Osteocyte (in vitro differentiated cells): ENCODE data around the gene CACNA2D2. TPM values are rescaled to one million over a fixed set of nuclear protein-coding genes. Genes with fewer than 3 reads are reported as not detected.

Experiments used
- DNase-seq: peaks from one replicate; pipeline ENCODE4 v3.0.0; 2021; ENCODE audit warnings: mixed read lengths; ENCODE audit not compliant: unreplicated experiment; ENCODE audit errors: extremely low spot score
- H3K27ac Mint-ChIP-seq: one replicate; pipeline ENCODE4 v1.8.0; 2021; ENCODE audit warnings: mild to moderate bottlenecking, mixed read lengths; ENCODE audit not compliant: unreplicated experiment
- H3K27me3 Mint-ChIP-seq: one replicate; pipeline ENCODE4 v1.8.0; 2021; ENCODE audit warnings: mixed read lengths; ENCODE audit not compliant: unreplicated experiment
- H3K36me3 Mint-ChIP-seq: one replicate; pipeline ENCODE4 v1.8.0; 2021; ENCODE audit warnings: mixed read lengths; ENCODE audit not compliant: unreplicated experiment
- H3K4me1 Mint-ChIP-seq: one replicate; pipeline ENCODE4 v1.8.0; 2021; ENCODE audit warnings: mixed read lengths; ENCODE audit not compliant: unreplicated experiment
- H3K4me3 Mint-ChIP-seq: one replicate; pipeline ENCODE4 v1.8.0; 2021; ENCODE audit warnings: mild to moderate bottlenecking, moderate library complexity, mixed read lengths; ENCODE audit not compliant: unreplicated experiment
- H3K9me3 Mint-ChIP-seq: one replicate; pipeline ENCODE4 v1.8.0; 2021; ENCODE audit warnings: mixed read lengths; ENCODE audit not compliant: unreplicated experiment
- total RNA-seq: library from RNA; stranded (reverse); gene quantifications from 2 replicates; pipeline ENCODE4 v1.2.1, GENCODE V29; 2021
- TF ChIP-seq, protein P1 (sequence below): fragments of 200-600 bp; sonication (generic); IDR thresholded peaks from 2 replicates; pipeline ENCODE4 v1.5.0; 2021; ENCODE audit warnings: antibody characterized with exemption, mild to moderate bottlenecking, moderate library complexity

Gene CACNA2D2
- total RNA-seq, 1 donor from 2014 or later, result 0.27 TPM

DNA sequence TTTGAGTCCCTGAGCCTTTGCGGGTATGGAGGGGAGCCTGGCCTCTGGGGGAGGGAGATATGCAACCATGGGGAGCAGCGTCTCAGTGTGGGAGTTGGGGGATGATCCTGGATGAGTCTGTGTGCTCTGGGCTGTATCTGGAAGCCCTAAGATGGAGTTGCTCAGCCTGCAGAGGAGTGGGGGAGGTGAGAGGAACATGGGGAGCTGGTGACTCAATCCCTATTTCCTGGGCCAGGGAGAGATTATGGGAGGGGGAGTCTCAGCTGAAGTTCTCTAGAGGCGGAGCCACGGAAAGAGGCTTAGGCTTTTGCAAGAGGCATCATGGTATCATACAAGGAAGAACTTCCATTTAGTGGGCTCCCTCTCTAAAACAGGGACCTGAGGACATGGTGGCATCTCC lies 84.6 kb downstream of the CACNA2D2 start:
- no peak for DNase-seq
- Mint-ChIP-seq H3K27ac (no peak overlapping the region), H3K36me3 (no peaks in the 10 kb centered on the region), H3K4me1 (no peaks in the 10 kb centered on the region), H3K27me3 (peaks cover 11% of the 10 kb centered on the region), H3K4me3 (no peak overlapping the region), H3K9me3 (no peaks in the 10 kb centered on the region)
- TF ChIP-seq, protein P1, sequence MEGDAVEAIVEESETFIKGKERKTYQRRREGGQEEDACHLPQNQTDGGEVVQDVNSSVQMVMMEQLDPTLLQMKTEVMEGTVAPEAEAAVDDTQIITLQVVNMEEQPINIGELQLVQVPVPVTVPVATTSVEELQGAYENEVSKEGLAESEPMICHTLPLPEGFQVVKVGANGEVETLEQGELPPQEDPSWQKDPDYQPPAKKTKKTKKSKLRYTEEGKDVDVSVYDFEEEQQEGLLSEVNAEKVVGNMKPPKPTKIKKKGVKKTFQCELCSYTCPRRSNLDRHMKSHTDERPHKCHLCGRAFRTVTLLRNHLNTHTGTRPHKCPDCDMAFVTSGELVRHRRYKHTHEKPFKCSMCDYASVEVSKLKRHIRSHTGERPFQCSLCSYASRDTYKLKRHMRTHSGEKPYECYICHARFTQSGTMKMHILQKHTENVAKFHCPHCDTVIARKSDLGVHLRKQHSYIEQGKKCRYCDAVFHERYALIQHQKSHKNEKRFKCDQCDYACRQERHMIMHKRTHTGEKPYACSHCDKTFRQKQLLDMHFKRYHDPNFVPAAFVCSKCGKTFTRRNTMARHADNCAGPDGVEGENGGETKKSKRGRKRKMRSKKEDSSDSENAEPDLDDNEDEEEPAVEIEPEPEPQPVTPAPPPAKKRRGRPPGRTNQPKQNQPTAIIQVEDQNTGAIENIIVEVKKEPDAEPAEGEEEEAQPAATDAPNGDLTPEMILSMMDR, result no peak

- Mint-ChIP-seq H3K27me3 (peaks cover 8% of the 10 kb centered on the region), H3K4me3 (no peak overlapping the region), H3K4me1 (no peaks in the 10 kb centered on the region), H3K27ac (no peak overlapping the region), H3K9me3 (no peaks in the 10 kb centered on the region), H3K36me3 (no peaks in the 10 kb centered on the region)
- no peak for DNase-seq
- TF ChIP-seq, protein P1, result no peak
Observed at GRCh38 chr3:50417637-50418033, 85.8 kb downstream of the CACNA2D2 start.

DNA sequence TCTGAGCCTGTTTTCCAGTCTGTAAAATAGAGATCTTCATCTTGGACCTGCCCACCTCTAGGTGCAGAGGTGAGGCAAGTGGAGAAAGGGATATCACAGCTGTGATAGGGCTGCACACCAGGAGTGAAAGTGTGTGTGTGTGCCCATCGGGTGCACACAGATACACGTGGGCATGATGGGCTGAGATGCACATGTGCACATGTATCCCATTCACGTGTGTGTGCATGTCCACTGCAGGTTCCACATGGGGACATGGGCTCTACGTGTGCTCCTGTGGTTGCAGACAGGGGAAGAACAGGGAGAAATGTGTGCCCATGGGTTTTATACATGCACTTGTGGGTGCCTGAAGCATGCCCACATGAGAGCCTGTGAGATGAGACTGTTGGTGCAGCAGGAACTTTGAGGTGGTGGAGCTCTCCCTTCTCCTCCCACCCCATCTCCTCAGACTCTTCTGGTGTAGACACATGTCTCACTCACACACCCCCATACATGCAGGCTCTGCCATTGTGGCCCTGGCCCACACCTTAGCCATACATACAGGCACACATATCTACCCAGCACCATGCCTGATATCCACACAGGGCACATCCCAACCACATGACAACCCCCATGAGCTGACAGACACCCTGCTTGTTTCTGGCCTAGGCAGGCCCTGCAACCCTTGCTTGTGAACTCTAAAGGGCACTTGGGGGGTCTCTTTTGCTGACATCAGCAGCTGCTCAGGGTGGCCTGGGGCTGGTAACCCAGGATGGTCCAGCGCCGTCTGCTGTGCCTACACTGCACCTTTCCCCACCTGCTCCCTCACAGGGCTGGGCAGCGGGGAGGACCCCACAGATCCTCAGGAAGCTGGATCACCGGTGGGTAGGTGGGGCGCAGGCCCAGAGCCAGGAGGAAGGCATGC lies 86.4 kb downstream of the CACNA2D2 start:
- peaks cover 6% of the 10 kb centered on the region for H3K27me3 Mint-ChIP-seq
- no peaks in the 10 kb centered on the region for H3K36me3 Mint-ChIP-seq
- H3K9me3 Mint-ChIP-seq, result no peaks in the 10 kb centered on the region
- no peak overlapping the region for H3K4me3 Mint-ChIP-seq
- no peak overlapping the region for H3K27ac Mint-ChIP-seq
- TF ChIP-seq, protein P1, result no peak
- no peaks in the 10 kb centered on the region for H3K4me1 Mint-ChIP-seq
- no peak for DNase-seq

- no peak overlapping the region for H3K27ac Mint-ChIP-seq
- TF ChIP-seq, protein P1, result no peak
- no peaks in the 10 kb centered on the region for H3K4me1 Mint-ChIP-seq
- peaks cover 8% of the 10 kb centered on the region for H3K27me3 Mint-ChIP-seq
- no peaks in the 10 kb centered on the region for H3K36me3 Mint-ChIP-seq
- no peak for DNase-seq
- H3K9me3 Mint-ChIP-seq, result no peaks in the 10 kb centered on the region
- H3K4me3 Mint-ChIP-seq, result no peak overlapping the region
Observed at GRCh38 chr3:50415816-50416215, 87.6 kb downstream of the CACNA2D2 start.

GRCh38 chr3:50415061-50415460 lies 88.4 kb downstream of the CACNA2D2 start:
- no peak overlapping the region for H3K4me3 Mint-ChIP-seq
- H3K4me1 Mint-ChIP-seq, result no peaks in the 10 kb centered on the region
- TF ChIP-seq, protein P1, result no peak
- H3K27me3 Mint-ChIP-seq, result peaks cover 8% of the 10 kb centered on the region
- H3K27ac Mint-ChIP-seq, result no peak overlapping the region
- H3K9me3 Mint-ChIP-seq, result no peaks in the 10 kb centered on the region
- H3K36me3 Mint-ChIP-seq, result no peaks in the 10 kb centered on the region
- DNase-seq, result no peak
